Left kidney (tissue), 2 donors: ENCODE data around the gene NRN1L. TPM values are rescaled to one million over a fixed set of nuclear protein-coding genes. Genes with fewer than 3 reads are reported as not detected.

Source experiments
- DNase-seq: peaks from one replicate; pipeline ENCODE4 v3.0.0-alpha.2; 2013
- polyA plus RNA-seq: library from polyadenylated mRNA; unstranded; fragments of 120-200 nt; gene quantifications from one replicate; pipeline ENCODE4 v1.2.1, GENCODE V29; 2013; ENCODE audit not compliant: insufficient read length

Gene NRN1L
- polyA plus RNA-seq, 1 donor, result not detected

- peak; percentile 95 for DNase-seq
These were observed 50.9 kb downstream of the NRN1L start for GRCh38 chr16:67935402-67936123.

Other genes with a start within 250 kb of the NRN1L start
- 1.2 TPM for gene CARMIL2, start 239.7 kb upstream of the NRN1L start, polyA plus RNA-seq
- gene ACD, start 224.6 kb upstream of the NRN1L start, polyA plus RNA-seq, result 23.9 TPM
- gene PARD6A, start 223.9 kb upstream of the NRN1L start, polyA plus RNA-seq, result 2.2 TPM
- gene ENKD1, start 218.1 kb upstream of the NRN1L start, polyA plus RNA-seq, result 25.8 TPM
- 2.8 TPM for gene C16orf86, start 218.1 kb upstream of the NRN1L start, polyA plus RNA-seq
- gene GFOD2, start 165.6 kb upstream of the NRN1L start, polyA plus RNA-seq, result 19.7 TPM
- gene RANBP10, start 78.3 kb upstream of the NRN1L start, polyA plus RNA-seq, result 29.3 TPM
- 7.8 TPM for gene TSNAXIP1, start 78.0 kb upstream of the NRN1L start, polyA plus RNA-seq
- 26.1 TPM for gene THAP11, start 42.6 kb upstream of the NRN1L start, polyA plus RNA-seq
- gene NUTF2, start 38.0 kb upstream of the NRN1L start, polyA plus RNA-seq, result 128 TPM
- 51.7 TPM for gene CENPT, start 37.2 kb upstream of the NRN1L start, polyA plus RNA-seq
- gene EDC4, start 11.8 kb upstream of the NRN1L start, polyA plus RNA-seq, result 92.2 TPM
- gene PSKH1, start 8.4 kb downstream of the NRN1L start, polyA plus RNA-seq, result 33.7 TPM
- 8.0 TPM for gene CTRL, start 47.0 kb downstream of the NRN1L start, polyA plus RNA-seq
- gene PSMB10, start 52.0 kb downstream of the NRN1L start, polyA plus RNA-seq, result 17.3 TPM
- 21.9 TPM for gene LCAT, start 59.2 kb downstream of the NRN1L start, polyA plus RNA-seq
- 39.1 TPM for gene SLC12A4, start 83.8 kb downstream of the NRN1L start, polyA plus RNA-seq
- gene DPEP3, start 95.6 kb downstream of the NRN1L start, polyA plus RNA-seq, result 0.08 TPM
- 1.2 TPM for gene DPEP2, start 114.6 kb downstream of the NRN1L start, polyA plus RNA-seq
- not detected for gene DPEP2NB, start 131.0 kb downstream of the NRN1L start, polyA plus RNA-seq
- 8.8 TPM for gene DDX28, start 138.3 kb downstream of the NRN1L start, polyA plus RNA-seq
- gene DUS2, start 138.4 kb downstream of the NRN1L start, polyA plus RNA-seq, result 15.7 TPM
- 38.0 TPM for gene NFATC3, start 200.5 kb downstream of the NRN1L start, polyA plus RNA-seq